HUDEP-2 (cell line): ENCODE results near the gene BARX2.

Experiments used
- DNase-seq, 76 experiments: peaks; one replicate each; lab custom pipeline; 2025; ENCODE audit not compliant: unreplicated experiment in 76 of 76; lab: John Stamatoyannopoulos, UW

Gene BARX2

GRCh38 chr11:129372609-129373488 is 2.8 kb upstream of the BARX2 start:
- no peak for DNase-seq

- no peak for DNase-seq
These were observed 2.1 kb upstream of the BARX2 start for GRCh38 chr11:129373489-129373953.

GRCh38 chr11:129374081-129374992 is 1.3 kb upstream of the BARX2 start:
- DNase-seq: no peak

- no peak for DNase-seq
These were observed 476 bp upstream of the BARX2 start for GRCh38 chr11:129374993-129375750.

GRCh38 chr11:129376658-129377341 is 1.2 kb downstream of the BARX2 start:
- no peak for DNase-seq

- DNase-seq: no peak
These were observed 2.1 kb downstream of the BARX2 start for GRCh38 chr11:129377739-129378138.

- DNase-seq: no peak
These were observed 4.8 kb downstream of the BARX2 start for GRCh38 chr11:129380413-129380812.

GRCh38 chr11:129382583-129382982 is 6.9 kb downstream of the BARX2 start:
- DNase-seq: no peak

- DNase-seq: no peak
These were observed 7.4 kb downstream of the BARX2 start for GRCh38 chr11:129383060-129383459.

GRCh38 chr11:129383502-129383901 is 7.9 kb downstream of the BARX2 start:
- DNase-seq: no peak

GRCh38 chr11:129384415-129384814 is 8.8 kb downstream of the BARX2 start:
- no peak for DNase-seq

- no peak for DNase-seq
These were observed 10.2 kb downstream of the BARX2 start for GRCh38 chr11:129385801-129386200.

- DNase-seq: no peak
These were observed 11.2 kb downstream of the BARX2 start for GRCh38 chr11:129386795-129387397.

- DNase-seq: no peak
These were observed 11.8 kb downstream of the BARX2 start for GRCh38 chr11:129387434-129387833.

GRCh38 chr11:129388824-129389223 is 13.2 kb downstream of the BARX2 start:
- no peak for DNase-seq

- DNase-seq: no peak
These were observed 14.7 kb downstream of the BARX2 start for GRCh38 chr11:129390303-129390821.

GRCh38 chr11:129391360-129391759 is 15.7 kb downstream of the BARX2 start:
- no peak for DNase-seq

GRCh38 chr11:129391821-129392220 is 16.2 kb downstream of the BARX2 start:
- no peak for DNase-seq

GRCh38 chr11:129392995-129393394 is 17.3 kb downstream of the BARX2 start:
- no peak for DNase-seq

GRCh38 chr11:129394709-129395108 is 19.1 kb downstream of the BARX2 start:
- DNase-seq: no peak
